Fibroblast of the conjunctiva (primary cell): ENCODE data around the gene ESR2.
"Not testable (repeated sequence)": the region's sequence is repeated elsewhere in the genome, so short reads cannot be mapped to it uniquely, and the experiment has no call there.

Experiments
- DNase-seq: peaks from one replicate; pipeline ENCODE4 v3.0.0-alpha.2; 2010; ENCODE audit warnings: low read depth

The ESR2 gene

GRCh38 chr14:64037869-64038745 is 256.1 kb downstream of the ESR2 start:
- not testable (repeated sequence) for DNase-seq

GRCh38 chr14:64035143-64035542 is 259.0 kb downstream of the ESR2 start:
- DNase-seq = no peak
